Endothelial cell of umbilical vein (primary cell): ENCODE data around the gene RNASE8.

Experiments used
- EZH2 ChIP-seq: IDR thresholded peaks from 2 replicates; pipeline ENCODE4 v1.6.1; 2012; ENCODE audit warnings: borderline replicate concordance, low read depth, mild to moderate bottlenecking, moderate library complexity, low read length, inconsistent platforms; ENCODE audit not compliant: severe bottlenecking
- FOS ChIP-seq: IDR thresholded peaks from 2 replicates; pipeline ENCODE4 v1.6.1; 2011; ENCODE audit warnings: mild to moderate bottlenecking, low read length, moderate library complexity, borderline replicate concordance; ENCODE audit not compliant: insufficient read depth
- JUN ChIP-seq: IDR thresholded peaks from 2 replicates; pipeline ENCODE4 v1.6.1; 2011; ENCODE audit warnings: borderline replicate concordance, low read depth; ENCODE audit not compliant: insufficient read length, insufficient read depth
- MYC ChIP-seq: IDR thresholded peaks from one replicate; pipeline ENCODE4 v1.6.1; 2011; ENCODE audit warnings: mild to moderate bottlenecking, low read depth, low read length
- POLR2A ChIP-seq: IDR thresholded peaks from 2 replicates; pipeline ENCODE4 v1.6.1; 2012; ENCODE audit warnings: low read depth, mild to moderate bottlenecking, control low read depth, low read length
- POLR2AphosphoS5 ChIP-seq: IDR thresholded peaks from 2 replicates; pipeline ENCODE4 v1.6.1; 2012; ENCODE audit warnings: low read depth, mild to moderate bottlenecking, control low read depth, low read length, moderate library complexity; ENCODE audit not compliant: insufficient read depth
- TF ChIP-seq, protein P1 (sequence below), 2 donors: IDR thresholded peaks; 1 replicate in 1 of 2; 2 replicates in 1 of 2; pipeline ENCODE4 v1.5.1; 2011; ENCODE audit warnings: low read length in 2 of 2, mild to moderate bottlenecking in 2 of 2, moderate library complexity in 2 of 2, control low read depth in 1 of 2, inconsistent platforms in 1 of 2, low read depth in 1 of 2; ENCODE audit not compliant: insufficient read depth in 1 of 2; ENCODE audit errors: extremely low read depth in 1 of 2
- TF ChIP-seq, protein P2 (sequence below): IDR thresholded peaks from 2 replicates; pipeline ENCODE4 v1.6.1; 2011; ENCODE audit not compliant: insufficient read depth, insufficient read length

DNA sequence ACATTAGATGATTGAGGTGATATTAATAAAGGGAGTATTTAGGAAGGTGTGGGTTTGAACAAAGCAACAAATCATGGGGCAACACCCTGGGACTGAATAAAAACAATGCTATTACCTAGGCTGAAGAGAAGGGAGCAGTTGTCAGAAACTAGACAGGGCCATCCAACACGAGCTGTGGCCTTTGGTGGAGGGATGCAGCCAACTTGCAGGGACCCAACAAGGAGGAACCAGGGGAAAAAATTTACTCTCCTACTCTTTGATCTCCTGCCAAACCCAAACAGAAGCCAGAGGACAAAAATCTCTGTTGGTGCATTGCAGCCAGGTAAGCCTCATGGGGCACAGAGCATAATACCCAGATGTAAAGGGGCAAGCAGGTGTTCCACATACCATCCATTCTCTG, 46.5 kb upstream of the RNASE8 start:
- TF ChIP-seq, protein P1, sequence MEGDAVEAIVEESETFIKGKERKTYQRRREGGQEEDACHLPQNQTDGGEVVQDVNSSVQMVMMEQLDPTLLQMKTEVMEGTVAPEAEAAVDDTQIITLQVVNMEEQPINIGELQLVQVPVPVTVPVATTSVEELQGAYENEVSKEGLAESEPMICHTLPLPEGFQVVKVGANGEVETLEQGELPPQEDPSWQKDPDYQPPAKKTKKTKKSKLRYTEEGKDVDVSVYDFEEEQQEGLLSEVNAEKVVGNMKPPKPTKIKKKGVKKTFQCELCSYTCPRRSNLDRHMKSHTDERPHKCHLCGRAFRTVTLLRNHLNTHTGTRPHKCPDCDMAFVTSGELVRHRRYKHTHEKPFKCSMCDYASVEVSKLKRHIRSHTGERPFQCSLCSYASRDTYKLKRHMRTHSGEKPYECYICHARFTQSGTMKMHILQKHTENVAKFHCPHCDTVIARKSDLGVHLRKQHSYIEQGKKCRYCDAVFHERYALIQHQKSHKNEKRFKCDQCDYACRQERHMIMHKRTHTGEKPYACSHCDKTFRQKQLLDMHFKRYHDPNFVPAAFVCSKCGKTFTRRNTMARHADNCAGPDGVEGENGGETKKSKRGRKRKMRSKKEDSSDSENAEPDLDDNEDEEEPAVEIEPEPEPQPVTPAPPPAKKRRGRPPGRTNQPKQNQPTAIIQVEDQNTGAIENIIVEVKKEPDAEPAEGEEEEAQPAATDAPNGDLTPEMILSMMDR (IDR thresholded peaks at IDR 0.05; ENCODE audit: extremely low read depth in 1 of 2, insufficient read depth in 1 of 2, low read depth in 1 of 2, low read length in 2 of 2) = no peak
- TF ChIP-seq POLR2A (no peak), EZH2 (no peak), FOS (no peak), POLR2AphosphoS5 (no peak), MYC (no peak), JUN (no peak)
- TF ChIP-seq, protein P2, sequence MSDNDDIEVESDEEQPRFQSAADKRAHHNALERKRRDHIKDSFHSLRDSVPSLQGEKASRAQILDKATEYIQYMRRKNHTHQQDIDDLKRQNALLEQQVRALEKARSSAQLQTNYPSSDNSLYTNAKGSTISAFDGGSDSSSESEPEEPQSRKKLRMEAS = no peak
